CD4-positive, alpha-beta T cell treated with Interleukin-1 beta for 1 hour (primary cell): ENCODE results near the gene CDC6.

Experiments
- DNase-seq, 2 donors: peaks; one replicate each; pipeline ENCODE4 v3.0.0-alpha.2; 2020 to 2022

The CDC6 gene

DNA sequence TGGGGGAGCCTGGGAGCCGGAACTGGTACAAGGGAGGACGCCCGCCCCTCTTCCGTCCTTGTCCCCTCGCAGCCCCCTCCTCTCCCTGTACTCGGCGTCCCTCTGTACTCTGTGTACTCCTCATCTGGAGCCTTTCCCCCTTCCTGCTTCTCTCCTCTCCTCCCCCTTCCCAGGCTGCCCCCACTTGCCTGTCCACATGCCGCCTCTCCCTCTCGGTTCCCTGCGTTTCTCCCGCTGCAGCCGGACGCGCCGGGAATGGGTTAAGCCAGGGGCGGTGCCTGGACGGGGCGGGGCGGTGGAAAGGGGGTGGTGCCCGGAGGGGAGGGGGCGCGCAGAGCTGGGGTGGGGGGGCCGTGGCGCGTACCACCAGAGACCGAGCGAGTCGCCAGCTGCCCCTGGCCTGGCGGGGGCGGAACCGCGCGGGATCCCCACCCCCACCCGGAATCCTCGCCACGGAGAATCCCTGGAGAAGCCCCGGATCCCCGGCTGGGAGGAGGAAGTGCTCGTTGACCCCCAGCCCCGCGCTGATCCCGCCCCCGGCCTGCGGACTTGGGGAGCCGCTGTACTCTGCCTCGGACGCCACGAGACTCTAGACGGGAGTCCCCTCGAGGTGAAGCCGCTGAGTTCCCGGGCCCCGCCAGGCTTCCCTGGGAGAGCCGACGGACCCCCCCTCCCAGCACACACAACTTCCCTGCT is 54.3 kb downstream of the CDC6 start:
- peak; percentile 52 to 70 for DNase-seq

DNA sequence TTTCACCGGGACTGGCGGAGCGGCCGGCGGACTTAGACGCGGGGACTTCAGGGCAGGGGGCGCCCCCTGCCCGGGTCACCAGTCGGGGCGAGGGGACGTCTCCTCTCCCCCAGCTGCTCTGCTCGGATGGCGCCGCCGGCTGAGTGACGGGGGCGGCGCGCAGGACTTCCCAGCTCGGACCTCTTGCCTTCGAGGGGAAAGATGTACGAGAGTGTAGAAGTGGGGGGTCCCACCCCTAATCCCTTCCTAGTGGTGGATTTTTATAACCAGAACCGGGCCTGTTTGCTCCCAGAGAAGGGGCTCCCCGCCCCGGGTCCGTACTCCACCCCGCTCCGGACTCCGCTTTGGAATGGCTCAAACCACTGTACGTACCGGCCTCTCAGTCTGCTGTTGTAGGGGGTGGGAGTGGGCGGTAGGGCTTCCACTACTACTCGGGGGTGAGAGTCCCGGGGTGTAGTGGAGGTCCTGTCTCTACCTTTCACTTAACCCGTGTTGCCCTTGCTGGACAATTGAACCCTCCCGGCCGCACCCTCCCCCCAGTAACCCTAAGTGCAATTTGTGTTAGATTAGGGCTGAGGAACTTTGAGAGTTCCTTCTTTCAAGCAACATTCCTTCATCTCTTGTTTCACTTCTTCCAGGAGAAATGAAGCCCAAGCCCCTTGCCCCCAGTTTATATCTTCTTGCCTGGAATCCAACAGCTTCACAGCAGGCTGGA is 55.0 kb downstream of the CDC6 start:
- DNase-seq, result no peak

DNA sequence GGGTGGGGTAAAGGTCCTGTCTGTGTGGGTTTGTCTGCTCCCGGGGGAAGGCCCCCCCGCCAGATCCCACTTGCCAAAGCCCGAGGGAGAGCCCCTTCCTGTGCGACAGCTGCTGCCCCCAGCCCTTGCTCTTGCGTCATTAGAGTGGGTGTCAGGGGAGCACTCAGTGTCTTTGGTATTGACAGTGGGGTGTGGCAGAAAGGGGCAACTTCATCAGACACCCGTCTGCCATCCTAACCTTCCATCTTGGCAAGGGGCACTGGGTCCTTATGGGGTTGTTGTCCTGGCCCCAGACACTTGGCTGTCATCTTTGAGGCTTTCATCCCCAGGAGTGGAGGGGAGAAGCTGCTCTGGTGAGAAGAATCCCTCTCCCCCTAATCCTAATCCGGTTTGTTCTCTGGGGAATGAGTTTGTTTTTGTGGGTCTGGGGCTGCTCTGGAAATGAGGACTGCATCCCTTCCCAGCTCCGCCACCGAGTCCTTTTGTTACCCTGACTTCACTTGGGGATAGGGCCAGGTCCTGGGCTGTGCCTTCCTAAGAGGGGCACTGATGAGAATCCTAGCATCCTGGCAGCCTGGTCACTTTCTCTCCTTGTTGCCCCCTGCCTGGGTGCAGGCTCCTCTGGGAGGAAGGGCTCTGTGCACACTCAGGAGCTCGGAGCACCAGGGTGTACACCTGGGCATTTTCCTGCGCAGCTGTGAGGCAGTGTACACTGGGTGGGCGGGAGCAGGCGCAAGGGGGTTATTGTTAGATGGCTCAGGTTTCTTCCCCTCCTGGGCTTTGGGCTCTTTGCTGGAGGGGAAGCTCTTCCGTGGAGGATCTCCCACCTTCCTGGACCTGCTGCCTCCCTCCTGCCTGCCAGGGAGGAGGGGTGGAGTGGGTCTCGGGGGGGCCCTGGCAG is 55.8 kb downstream of the CDC6 start:
- DNase-seq, result peak in 1 of 2 donors; percentile 74

DNA sequence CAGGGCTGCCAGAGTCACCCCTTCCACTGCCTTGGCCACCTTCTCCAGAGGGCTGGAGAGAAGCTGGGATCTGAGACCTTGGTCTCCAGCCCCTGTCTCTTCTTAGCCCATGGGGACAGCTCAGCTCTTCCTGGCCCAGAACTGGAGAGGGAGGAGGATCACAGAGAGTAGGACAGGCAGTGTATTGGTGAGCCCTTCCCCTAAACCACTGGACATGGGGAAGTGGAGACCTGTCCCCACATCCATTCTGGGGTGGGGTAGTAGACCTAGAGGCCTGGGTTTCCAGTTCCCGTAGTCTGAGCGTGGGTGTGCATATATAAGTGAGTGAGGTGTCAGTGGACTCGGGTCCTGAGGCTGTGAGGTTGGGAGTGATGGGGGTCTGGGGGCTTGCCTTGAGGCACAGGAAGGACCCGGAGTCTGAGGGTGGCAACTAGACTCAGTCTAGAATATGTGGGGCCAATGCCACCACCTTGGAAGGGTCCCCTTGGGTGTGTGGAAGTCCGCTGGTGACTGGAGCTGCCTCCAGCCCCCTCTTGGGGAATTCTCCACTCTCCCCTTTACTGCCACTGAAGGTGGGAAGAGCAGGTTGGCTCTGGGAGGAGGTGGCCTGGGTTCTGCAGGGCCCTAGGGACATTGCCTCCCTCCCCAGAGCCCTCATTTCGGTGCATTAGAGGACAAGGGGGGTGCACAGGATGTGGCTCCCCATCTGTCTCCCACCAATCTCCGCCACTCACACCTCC is 56.9 kb downstream of the CDC6 start:
- no peak for DNase-seq

DNA sequence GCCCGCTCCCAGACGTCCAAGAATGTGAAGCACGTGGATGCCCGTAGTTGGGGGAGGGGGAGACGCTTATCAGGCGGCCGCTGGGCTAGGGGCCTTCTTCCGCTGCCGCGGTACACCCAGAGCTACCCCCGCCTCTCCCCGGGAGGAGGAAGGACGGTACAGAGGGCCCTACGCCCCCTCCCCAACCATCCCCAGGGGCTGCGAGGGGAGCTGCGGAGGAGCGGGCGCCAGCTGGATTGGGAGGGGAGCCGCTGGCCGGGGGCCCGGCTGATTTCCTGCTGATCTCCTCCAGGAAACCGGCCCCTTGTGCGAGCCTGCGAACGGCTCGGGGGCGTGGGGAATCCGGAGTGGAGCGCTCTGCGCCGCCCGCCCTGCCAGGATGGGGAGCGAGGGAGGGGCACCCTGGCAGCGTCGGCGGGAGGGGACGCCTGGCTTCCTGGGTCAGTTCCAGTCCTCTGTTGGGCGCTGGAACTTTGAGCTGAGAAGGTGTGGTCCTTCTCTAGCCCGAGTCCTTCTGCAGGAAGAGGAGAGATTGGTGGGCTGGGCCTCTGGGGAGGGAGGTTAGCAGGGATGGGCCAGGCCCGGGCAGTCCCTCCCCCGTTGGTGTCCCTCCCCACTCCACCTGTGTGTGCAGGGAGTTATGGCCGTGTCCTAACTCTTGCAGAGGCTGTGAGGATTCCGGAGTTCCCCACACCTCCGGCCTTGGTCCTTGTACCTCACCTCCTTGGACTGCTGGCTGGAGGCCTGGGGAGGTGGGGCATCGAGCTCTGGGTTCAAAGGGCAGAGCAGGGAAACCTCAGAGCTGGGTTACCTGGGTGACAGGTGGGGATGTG is 57.7 kb downstream of the CDC6 start:
- DNase-seq, result peak; percentile 54 to 58

DNA sequence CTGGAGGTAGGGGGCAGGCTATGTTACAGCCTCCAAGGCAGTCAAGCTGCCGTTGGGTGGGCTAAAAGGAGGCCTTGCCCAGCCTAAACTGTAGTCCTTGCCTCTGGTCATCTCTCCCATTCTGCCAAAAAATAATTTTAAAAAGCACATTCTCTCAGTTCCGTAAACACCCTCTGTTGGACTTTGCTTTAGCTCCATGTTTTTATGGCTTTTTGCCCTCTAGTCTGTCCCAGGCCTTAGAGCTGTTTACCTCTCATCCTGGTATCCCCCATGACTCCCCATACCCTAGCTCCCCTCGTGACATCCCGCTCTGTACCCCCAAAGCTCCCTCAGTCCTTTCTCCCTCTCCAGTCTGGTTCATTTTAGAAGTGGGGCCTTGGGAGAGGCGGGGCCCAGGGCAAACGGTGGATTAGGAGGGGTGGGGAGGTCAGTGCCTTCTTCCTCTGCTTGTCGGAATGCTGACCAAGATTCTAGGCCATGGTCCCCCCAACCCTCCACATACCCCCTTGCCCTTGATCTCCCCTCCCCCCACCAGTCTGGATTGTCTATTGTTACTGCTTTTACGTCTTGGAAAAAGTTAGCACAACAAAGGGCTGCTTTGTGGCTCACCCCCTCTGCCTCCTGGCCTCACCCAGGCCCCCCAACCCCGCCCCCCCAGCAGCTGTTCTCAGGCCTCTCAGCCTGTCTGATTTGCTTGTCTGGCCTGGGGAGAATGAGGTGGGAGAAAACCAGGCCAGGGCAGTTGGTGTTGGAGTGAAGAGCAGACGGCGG is 58.5 kb downstream of the CDC6 start:
- DNase-seq, result no peak

DNA sequence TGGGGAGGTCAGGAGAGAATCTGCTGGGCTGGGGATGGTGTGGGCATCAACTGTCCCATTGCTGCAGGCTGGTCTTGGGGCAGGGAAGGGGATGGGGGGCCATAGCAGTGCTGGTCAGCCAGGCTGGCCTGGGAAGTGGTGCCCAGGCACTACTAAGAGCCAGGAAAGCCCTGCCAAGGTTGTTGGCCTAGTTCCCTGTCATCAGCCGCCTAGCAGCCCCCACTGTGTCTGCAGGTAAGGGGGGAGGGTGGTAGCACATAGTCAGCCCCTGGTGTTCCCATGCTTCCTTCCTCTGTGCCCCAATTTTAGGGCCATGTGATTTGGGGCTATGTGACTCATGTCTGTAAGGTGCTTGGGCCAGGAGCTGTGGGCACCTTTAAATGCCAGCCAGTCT is 59.1 kb downstream of the CDC6 start:
- DNase-seq, result no peak

DNA sequence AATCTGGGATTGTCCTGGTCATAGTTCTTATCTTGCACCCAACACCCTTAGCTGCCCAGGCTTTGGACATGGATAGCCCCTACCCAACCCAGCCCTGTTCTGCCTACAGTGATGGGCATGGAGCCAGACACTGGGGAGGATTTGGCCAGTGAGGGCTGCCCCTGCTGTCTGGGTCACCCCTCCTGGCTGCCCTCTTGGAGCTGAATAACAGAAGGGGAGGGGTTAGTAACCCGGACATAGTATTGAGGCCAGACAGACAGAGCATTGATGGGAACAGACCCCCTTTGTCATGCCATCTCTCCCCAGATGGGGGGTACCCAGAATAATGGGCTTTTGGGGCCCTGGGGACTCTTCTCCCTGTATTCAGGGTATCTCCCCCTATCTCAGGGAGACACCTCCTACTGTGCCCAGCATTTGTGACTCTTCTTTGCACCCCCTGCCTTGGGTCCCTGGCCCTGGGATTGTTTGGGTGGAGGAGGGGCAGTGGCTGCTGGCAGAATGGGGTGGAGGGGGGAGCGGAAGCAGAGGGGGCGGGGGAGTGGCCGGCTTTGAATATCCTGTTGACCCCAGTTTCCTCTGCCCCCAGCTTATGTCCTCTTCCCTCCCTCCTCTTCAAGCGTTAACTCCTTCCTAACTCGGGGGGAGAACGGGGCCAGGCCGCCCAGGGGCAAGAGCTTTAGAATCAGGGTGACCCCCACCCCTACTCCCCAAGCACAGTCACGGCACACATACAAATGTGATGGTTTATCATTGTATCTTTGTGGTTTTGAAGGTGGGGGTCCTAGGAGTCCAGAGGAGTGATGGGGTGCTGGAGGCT is 59.8 kb downstream of the CDC6 start:
- DNase-seq, result no peak

DNA sequence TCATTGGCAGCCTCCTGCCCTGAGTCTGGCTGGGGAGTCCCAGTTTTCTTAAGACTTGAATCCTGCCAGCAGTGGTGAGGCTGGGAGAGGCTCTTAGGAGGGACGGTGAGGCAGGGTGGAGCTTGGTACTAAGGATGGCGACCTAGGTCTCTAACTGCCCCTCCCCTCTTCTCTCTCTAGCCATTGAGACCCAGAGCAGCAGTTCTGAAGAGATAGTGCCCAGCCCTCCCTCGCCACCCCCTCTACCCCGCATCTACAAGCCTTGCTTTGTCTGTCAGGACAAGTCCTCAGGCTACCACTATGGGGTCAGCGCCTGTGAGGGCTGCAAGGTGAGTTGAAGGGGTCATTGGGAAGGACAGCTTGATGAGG is 60.4 kb downstream of the CDC6 start:
- no peak for DNase-seq

DNA sequence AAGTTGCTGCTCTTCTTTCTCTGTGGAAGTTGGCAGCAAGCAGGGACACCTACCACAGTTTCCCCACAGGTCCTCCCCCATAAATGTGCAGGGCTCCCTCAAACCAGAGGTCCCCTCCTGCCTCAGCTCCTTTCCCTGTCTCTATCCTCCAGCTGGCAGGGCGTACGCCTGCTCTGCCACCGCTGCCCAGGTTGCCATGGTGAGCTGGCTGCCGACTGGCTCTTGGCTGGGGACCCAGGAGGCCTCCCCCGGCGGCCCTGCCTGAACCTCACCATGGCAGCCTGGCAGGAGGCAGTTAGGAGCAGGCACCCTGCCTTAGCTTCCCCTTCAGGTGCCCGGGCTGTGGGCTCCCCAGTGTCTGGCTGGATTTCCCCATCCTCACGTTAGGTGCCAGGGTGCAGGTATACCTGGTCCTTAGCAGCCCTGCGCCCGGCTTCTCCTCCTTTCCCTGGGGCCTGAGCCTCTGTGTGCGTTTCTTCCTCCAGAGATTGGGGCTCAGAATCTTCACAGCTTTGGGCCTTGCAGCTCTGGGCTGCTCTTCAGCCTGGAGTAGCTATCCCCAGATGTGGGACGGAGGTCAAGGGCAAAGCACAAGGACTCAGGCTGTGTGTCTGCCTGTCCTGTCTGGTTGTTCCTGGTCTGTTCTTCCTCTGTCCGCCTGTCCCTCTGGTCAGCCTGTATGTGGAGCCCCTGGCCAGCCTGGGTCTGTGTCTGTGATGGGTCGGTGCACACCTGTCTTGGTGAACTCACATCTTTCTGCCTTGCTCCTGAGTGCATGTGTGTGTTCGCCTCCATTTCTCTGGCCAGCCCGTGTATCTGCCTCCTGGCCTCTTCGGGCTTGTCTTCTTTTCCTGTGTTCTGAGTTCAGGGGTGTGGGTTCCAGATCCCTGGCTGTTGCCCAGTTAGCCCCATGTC is 61.1 kb downstream of the CDC6 start:
- no peak for DNase-seq

DNA sequence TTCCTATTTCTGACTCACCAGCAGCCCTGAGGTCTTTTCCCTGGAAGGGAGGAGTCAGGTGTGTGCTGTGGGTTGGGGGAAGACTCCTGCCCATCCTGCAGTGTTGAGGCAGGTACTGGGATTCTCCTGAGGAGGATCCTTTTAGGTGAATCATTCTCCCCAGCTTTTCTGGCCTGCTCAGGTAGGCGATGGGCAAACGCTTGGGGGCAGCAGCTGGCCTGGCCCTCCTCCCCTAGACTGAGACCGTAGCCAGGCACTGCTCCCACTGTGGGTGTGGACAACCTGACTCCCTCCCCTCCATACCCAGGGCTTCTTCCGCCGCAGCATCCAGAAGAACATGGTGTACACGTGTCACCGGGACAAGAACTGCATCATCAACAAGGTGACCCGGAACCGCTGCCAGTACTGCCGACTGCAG is 61.8 kb downstream of the CDC6 start:
- no peak for DNase-seq

DNA sequence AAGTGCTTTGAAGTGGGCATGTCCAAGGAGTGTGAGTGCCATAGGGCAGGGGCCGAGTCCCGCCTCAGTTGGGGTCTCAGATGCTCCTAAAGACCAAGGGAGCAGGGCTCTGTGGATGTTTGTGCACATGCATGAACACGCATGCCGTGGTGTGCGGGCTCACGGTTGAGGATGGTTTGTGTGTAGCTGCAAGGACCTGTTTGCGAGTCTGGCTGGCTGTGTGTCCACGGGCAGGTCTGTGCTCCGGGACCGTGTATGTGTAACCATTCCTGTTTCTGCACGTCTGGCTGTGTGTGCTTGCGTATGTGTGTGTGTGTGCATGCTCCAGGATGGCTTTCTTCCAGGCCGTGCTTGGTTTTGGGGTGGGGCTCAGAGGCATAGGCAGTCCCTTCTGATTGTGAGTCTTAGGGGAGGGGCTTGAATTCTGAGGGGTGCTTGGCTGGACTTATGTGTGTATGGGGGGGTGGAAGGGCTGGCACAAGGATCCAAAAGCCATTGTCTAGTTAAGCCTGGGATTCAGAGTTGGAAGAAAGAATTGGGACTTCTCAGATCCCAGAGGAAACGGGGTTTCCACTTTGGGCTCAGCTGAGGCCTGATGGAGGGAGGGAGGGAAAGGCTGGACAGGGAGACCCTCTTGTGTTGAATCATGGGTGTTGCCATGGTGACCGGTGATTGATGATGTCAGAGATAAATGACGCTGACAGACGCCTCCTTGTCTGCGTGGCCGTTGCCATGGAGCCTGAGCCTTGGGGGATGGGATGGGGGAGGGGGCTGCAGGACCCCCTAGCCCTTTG is 62.4 kb downstream of the CDC6 start:
- DNase-seq, result no peak

DNA sequence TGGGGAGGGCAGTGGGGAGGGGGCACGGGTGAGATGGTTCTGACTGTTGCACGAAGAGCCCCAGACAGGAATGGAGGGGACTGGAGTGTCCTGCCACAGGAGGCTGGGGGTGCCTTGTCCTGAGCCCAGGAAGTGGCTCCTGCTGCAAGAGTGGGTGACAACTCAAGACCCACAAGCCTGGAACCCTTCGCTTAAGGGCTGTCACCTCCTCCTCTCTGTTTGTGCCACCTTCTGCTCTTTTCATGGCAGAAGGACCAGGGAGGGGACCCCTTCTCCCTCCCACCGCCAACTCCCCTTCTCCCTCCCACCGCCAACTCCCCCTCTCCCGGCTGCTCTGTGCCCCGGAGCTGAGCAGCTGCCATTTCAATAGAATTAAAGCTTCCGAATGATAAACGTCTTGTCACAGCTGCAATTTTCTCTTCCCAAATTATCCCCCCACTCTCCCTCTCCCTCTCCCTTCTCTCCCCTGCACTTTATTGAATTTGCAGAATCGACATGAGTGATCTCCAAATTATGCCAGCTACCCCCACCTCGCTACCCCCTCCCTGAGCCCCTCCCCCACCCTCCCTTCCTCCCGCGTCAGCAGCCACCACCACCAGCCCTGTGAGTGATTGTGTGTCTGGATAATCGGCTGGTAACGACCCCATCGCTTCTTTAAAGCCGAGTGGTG is 63.1 kb downstream of the CDC6 start:
- no peak for DNase-seq

DNA sequence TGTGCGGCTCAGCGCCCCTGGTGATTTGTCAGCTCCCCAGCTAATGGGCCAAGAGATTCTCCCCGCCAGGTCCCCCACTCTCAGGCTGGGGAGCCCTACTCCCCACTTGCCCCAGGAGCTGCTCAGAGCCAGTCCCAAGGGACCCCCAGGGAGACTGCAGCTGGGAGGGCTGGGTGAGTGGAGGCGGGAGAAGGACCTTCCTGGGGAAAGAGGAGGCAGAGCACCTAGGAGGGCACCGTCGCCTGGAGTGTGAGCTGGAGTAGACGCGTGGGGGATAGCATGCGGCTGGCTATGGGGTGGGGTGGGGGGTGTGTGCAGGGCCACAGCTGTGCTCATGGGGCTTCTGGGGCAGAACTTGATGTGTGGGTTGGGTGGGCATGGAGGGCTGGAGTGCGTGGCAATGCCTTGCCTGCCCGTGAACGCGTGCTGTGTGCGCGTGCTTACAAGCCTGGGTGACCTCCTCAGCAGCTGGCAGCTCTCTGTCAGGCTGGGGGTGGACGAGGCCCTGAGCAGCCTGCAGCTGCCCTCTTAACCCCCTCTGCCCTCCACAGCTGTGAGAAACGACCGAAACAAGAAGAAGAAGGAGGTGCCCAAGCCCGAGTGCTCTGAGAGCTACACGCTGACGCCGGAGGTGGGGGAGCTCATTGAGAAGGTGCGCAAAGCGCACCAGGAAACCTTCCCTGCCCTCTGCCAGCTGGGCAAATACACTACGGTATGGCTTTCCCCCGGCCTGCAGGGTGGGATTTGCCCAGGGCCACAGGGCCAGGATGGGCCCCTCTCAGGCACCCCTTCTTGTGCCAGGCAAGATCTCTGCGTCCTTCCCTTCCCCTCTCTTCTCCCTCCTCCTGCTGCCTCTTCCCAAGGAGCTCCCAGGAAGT is 63.9 kb downstream of the CDC6 start:
- no peak for DNase-seq

DNA sequence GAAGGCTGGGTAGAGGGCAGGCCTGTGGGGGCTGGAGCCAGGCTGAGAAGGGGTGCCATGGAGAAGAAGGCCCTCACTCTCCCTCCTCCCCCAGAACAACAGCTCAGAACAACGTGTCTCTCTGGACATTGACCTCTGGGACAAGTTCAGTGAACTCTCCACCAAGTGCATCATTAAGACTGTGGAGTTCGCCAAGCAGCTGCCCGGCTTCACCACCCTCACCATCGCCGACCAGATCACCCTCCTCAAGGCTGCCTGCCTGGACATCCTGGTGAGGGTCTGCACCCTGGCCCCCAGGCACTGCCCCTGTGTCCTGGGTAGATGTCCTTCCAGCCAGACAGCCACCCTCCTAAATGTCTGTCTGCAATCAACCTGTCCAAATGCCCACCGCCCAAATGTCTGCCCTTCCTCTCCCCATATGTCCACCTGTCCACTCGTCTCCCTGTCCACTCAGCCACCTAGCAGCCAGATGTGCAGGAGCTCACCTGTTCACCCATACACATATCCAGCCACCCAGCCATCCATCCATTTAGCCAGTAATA is 64.6 kb downstream of the CDC6 start:
- no peak for DNase-seq

DNA sequence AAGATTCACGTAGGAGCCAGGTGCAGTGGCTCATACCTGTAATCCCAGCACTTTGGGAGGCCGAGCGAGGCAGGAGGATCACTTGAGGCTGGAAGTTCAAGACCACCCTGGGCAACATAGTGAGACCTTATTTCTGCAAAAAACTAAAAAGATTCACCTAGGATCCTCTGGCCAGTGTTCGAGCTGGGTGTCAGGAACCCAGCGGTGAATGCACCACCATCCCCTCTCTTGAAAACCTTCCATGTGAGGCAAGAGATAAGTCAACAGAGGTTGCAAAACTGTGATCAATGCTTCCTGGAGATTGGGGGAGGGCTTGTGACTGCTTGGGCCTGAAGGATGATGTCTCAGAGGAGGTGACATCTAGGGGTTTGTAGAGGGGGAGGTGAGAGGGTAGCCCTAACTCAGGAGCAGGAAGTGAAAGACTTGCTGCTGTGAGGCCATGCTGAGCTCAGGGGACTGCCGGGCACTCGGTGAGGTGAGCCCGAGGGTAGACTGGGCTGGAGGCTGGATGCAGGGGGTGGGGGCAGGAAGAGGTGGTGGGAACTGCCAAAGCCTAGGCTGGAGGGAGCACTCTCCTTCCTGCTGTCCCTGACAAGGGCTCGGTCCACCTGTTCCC is 65.2 kb downstream of the CDC6 start:
- DNase-seq, result no peak
